NT2/D1 (cell line): ENCODE data around the gene C2CD5.
"Not testable (repeated sequence)": the region's sequence is repeated elsewhere in the genome, so short reads cannot be mapped to it uniquely, and the experiment has no call there.

Experiments used
- SUZ12 ChIP-seq: IDR thresholded peaks from 2 replicates; pipeline ENCODE4 v1.6.1; 2011; ENCODE audit not compliant: insufficient read length, insufficient read depth; ENCODE audit errors: extremely low read depth
- YY1 ChIP-seq: IDR thresholded peaks from 2 replicates; pipeline ENCODE4 v1.6.1; 2011; ENCODE audit not compliant: insufficient read length, insufficient read depth
- ZNF274 ChIP-seq: IDR thresholded peaks from 2 replicates; pipeline ENCODE4 v1.6.1; 2011; ENCODE audit warnings: mild to moderate bottlenecking, low read depth, low read length

- not testable (repeated sequence) for TF ChIP-seq YY1, ZNF274, SUZ12
Measured at GRCh38 chr12:22554750-22555149, 10.4 kb upstream of the C2CD5 start.
